Measurements from ENCODE around the gene MFAP4.

Gene MFAP4

DNA sequence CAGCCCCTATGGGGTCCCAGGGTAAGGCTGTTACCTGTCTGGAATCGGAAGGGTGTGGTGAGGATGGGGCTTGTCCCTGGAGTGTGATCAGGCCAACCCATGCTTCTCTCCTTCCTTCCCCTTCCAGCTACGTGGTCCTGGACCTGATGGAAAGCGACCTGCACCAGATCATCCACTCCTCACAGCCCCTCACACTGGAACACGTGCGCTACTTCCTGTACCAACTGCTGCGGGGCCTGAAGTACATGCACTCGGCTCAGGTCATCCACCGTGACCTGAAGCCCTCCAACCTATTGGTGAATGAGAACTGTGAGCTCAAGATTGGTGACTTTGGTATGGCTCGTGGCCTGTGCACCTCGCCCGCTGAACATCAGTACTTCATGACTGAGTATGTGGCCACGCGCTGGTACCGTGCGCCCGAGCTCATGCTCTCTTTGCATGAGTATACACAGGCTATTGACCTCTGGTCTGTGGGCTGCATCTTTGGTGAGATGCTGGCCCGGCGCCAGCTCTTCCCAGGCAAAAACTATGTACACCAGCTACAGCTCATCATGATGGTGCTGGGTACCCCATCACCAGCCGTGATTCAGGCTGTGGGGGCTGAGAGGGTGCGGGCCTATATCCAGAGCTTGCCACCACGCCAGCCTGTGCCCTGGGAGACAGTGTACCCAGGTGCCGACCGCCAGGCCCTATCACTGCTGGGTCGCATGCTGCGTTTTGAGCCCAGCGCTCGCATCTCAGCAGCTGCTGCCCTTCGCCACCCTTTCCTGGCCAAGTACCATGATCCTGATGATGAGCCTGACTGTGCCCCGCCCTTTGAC is 6.3 kb downstream of the MFAP4 start:
- Histone ChIP-seq H3K9ac (no peak overlapping the region), H3K27ac (no peak overlapping the region), H3K9me3 (no peaks in the 10 kb centered on the region), H3K4me1 (peaks cover 43% of the 10 kb centered on the region), H3K36me3 (peaks cover 56% of the 10 kb centered on the region), H3K27me3 (no peaks in the 10 kb centered on the region), H3K4me2 (no peak overlapping the region), H4K20me1 (peaks cover 28% of the 10 kb centered on the region; the same call in 1 of the 2 replicates), H3K4me3 (no peak overlapping the region)
- TF ChIP-seq Cebpa-rat (IDR thresholded peaks at IDR 0.05): no peak

GRCh38 chr17:19379361-19380065 is 7.5 kb downstream of the MFAP4 start:
- H3K27me3 ChIP-seq: no peaks in the 10 kb centered on the region
- peaks cover 21% of the 10 kb centered on the region; the same call in 1 of the 2 replicates for H4K20me1 ChIP-seq
- peaks cover 31% of the 10 kb centered on the region for H3K4me1 ChIP-seq
- peak overlapping the region; percentile 82 for H3K9ac ChIP-seq
- peak overlapping the region; percentile 78 for H3K4me3 ChIP-seq
- no peak for TF ChIP-seq Cebpa-rat (IDR thresholded peaks at IDR 0.05)
- H3K4me2 ChIP-seq: peak overlapping the region; percentile 96
- no peaks in the 10 kb centered on the region for H3K9me3 ChIP-seq
- no peak overlapping the region for H3K27ac ChIP-seq
- H3K36me3 ChIP-seq: peaks cover 55% of the 10 kb centered on the region

GRCh38 chr17:19378416-19379360 is 8.3 kb downstream of the MFAP4 start, which contains the start of gene MAPK7:
TSS of gene MAPK7 (plus strand) at chr17:19378498. CDS start at chr17:19378901, 403 bp downstream.
- Histone ChIP-seq H3K9ac (peak within 1 kb of the TSS; percentile 82), H4K20me1 (peaks cover 13% of the 10 kb centered on the region; the same call in 1 of the 2 replicates), H3K27me3 (no peaks in the 10 kb centered on the region), H3K4me3 (peak within 1 kb of the TSS; percentile 78), H3K9me3 (no peaks in the 10 kb centered on the region), H3K4me2 (peak within 1 kb of the TSS; percentile 96), H3K27ac (peak within 1 kb of the TSS; percentile 68), H3K4me1 (peaks cover 23% of the 10 kb centered on the region), H3K36me3 (peaks cover 47% of the 10 kb centered on the region)
- TF ChIP-seq Cebpa-rat (IDR thresholded peaks at IDR 0.05): no peak

GRCh38 chr17:19377602-19378415 is 9.2 kb downstream of the MFAP4 start:
- peaks cover 12% of the 10 kb centered on the region; the same call in 1 of the 2 replicates for H4K20me1 ChIP-seq
- peak overlapping the region; percentile 96 for H3K4me2 ChIP-seq
- H3K4me1 ChIP-seq: peaks cover 23% of the 10 kb centered on the region
- H3K36me3 ChIP-seq: peaks cover 38% of the 10 kb centered on the region
- peak overlapping the region; percentile 78 for H3K4me3 ChIP-seq
- H3K27me3 ChIP-seq: no peaks in the 10 kb centered on the region
- H3K9me3 ChIP-seq: no peaks in the 10 kb centered on the region
- TF ChIP-seq Cebpa-rat (IDR thresholded peaks at IDR 0.05): no peak
- peak overlapping the region; percentile 82 for H3K9ac ChIP-seq
- peak overlapping the region; percentile 65 for H3K27ac ChIP-seq

GRCh38 chr17:19376811-19377210 is 10.2 kb downstream of the MFAP4 start:
- no peaks in the 10 kb centered on the region for H3K27me3 ChIP-seq
- peak overlapping the region; percentile 78 for H3K4me3 ChIP-seq
- no peak overlapping the region for H3K27ac ChIP-seq
- H3K4me1 ChIP-seq: peaks cover 31% of the 10 kb centered on the region
- no peak for TF ChIP-seq Cebpa-rat (IDR thresholded peaks at IDR 0.05)
- H3K36me3 ChIP-seq: peaks cover 28% of the 10 kb centered on the region
- H3K4me2 ChIP-seq: peak overlapping the region; percentile 90
- no peak overlapping the region for H3K9ac ChIP-seq
- H4K20me1 ChIP-seq: peaks cover 22% of the 10 kb centered on the region
- H3K9me3 ChIP-seq: no peaks in the 10 kb centered on the region

DNA sequence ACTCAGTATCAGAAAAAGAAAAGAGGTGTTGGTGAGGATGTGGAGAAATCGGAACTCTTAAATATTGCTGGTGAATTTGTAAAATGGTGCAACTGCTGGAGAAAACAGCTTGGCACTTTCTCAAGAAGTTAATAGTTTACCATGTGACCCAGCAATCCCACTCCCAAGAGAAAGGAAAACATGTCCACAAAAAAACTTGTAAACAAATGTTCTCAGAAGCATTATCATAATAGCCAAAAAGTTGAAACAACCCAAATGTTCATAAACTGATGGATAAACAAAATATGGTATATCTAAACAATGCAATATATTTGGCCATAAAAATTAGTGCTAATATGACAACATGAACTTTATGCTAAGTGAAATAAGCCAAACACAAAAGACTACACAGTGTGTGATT is 11.3 kb downstream of the MFAP4 start:
- Histone ChIP-seq H3K4me3 (no peak overlapping the region), H3K4me2 (no peak overlapping the region), H3K9me3 (no peaks in the 10 kb centered on the region), H3K4me1 (peaks cover 42% of the 10 kb centered on the region), H3K27me3 (no peaks in the 10 kb centered on the region), H3K27ac (no peak overlapping the region), H3K9ac (no peak overlapping the region), H4K20me1 (peaks cover 32% of the 10 kb centered on the region), H3K36me3 (peaks cover 18% of the 10 kb centered on the region)
- no peak for TF ChIP-seq Cebpa-rat (IDR thresholded peaks at IDR 0.05)

DNA sequence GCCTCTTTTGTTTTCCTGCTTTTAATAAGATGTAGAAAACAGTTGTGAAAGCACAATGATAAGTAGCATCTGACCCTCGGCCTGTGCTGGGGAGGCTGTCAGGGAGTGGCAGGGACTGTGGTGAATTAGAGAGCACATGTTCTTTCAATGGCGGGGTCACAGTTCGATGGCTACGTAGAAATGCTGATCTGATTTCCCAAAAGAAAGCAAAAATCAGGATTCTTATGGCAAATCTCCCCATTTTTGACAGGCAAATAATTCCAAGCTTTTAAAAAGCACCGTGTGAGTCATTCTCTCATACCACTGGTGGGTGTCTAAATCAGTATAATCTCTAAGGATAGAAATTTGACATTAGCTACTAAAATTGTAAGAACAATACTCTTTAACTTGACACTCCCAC is 12.9 kb downstream of the MFAP4 start:
- H3K4me2 ChIP-seq: no peak overlapping the region
- no peaks in the 10 kb centered on the region for H3K27me3 ChIP-seq
- no peak for TF ChIP-seq Cebpa-rat (IDR thresholded peaks at IDR 0.05)
- peaks cover 42% of the 10 kb centered on the region for H4K20me1 ChIP-seq
- H3K27ac ChIP-seq: no peak overlapping the region
- no peak overlapping the region for H3K4me3 ChIP-seq
- H3K36me3 ChIP-seq: peaks cover 2% of the 10 kb centered on the region; the same call in 1 of the 2 replicates
- peaks cover 51% of the 10 kb centered on the region for H3K4me1 ChIP-seq
- no peaks in the 10 kb centered on the region for H3K9me3 ChIP-seq
- H3K9ac ChIP-seq: no peak overlapping the region

DNA sequence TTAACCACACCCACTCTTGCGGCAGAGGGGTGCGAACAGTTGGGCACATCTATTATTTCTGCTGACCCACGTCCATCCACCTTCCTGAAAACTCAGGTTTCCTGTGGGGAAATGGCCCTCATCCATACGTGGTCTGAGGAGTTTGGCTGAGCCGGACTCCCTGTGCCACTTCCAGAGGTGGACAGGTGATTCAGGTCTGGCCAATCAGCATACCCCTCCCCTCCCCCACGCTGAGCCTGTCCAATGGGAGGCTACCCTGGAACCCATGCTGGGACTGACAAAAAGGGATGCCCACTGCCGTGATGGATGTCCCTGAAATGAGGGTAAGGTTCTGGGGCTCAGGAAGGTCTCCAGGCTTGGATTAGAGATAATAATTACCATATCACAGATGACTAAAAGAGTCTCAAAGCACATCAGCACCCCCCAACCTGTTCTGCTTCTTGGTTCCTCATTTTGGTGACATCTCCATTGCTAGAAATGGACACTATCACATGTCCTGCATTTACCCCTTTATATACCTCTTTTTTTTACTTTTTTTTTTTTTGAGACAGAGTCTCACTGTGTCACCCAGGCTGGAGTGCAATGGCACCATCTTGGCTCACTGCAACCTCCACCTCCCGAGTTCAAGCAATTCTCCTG is 14.0 kb downstream of the MFAP4 start:
- H3K4me1 ChIP-seq: peaks cover 46% of the 10 kb centered on the region
- no peaks in the 10 kb centered on the region for H3K27me3 ChIP-seq
- no peaks in the 10 kb centered on the region for H3K36me3 ChIP-seq
- H3K9me3 ChIP-seq: no peaks in the 10 kb centered on the region
- peaks cover 43% of the 10 kb centered on the region for H4K20me1 ChIP-seq
- no peak overlapping the region for H3K4me2 ChIP-seq
- H3K27ac ChIP-seq: no peak overlapping the region
- no peak for TF ChIP-seq Cebpa-rat (IDR thresholded peaks at IDR 0.05)
- no peak overlapping the region for H3K4me3 ChIP-seq
- H3K9ac ChIP-seq: no peak overlapping the region
